GM23338 (cell line): Measurements from ENCODE around the gene SGPP1.

Source experiments
- CREB1 ChIP-seq: fragments of 250-450 bp; sonication (Bioruptor Pico); IDR thresholded peaks from 2 replicates; pipeline ENCODE4 v1.5.0; 2020; ENCODE audit warnings: low read depth, mild to moderate bottlenecking, moderate library complexity
- EZH2 ChIP-seq: fragments of 200-600 bp; sonication (generic); IDR thresholded peaks from one replicate; pipeline ENCODE4 v1.8.0; 2017; ENCODE audit warnings: antibody characterized with exemption, mild to moderate bottlenecking, low read depth; ENCODE audit not compliant: unreplicated experiment
- POLR2AphosphoS5 ChIP-seq: IDR thresholded peaks from 2 replicates; pipeline ENCODE4 v1.6.1; 2016; ENCODE audit warnings: antibody characterized with exemption, low read depth
- TF ChIP-seq, protein P1 (sequence below), 2 experiments: fragments of 200-600 bp in 1 of 2; sonication (generic) in 1 of 2; conservative IDR thresholded peaks; 2 replicates each; pipeline versions ENCODE4 v1.5.1 to v1.6.1; 2016 to 2017; ENCODE audit warnings: antibody characterized with exemption in 2 of 2, low read depth in 2 of 2, mild to moderate bottlenecking in 2 of 2, moderate library complexity in 1 of 2
- TF ChIP-seq, protein P2 (sequence below): IDR thresholded peaks from one replicate; pipeline ENCODE4 v1.6.1; 2018; ENCODE audit warnings: antibody characterized with exemption; ENCODE audit not compliant: unreplicated experiment

DNA sequence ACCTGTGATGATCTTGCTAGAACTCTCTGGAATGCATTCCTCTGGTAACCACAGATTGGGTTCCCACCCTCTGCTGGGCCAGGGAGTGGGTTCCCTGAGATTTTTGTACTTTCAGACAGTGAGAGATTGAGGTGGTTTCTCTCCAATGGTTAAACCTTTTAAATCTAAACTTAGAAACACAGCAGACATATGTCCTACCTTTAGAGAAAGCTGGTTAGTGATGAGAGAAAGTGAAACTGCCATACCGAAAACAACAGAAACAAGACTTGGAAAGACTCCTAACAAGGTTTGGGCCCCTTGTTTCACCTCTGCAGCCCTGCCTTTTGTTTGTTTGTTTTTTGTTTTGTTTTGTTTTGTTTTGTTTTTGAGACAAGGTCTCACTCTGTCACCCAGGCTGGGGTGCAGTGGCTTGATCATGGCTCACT, 9.7 kb upstream of the SGPP1 start:
- TF ChIP-seq EZH2 (no peak), CREB1 (CRISPR knock-in tag) (no peak), POLR2AphosphoS5 (no peak)
- TF ChIP-seq, protein P1, sequence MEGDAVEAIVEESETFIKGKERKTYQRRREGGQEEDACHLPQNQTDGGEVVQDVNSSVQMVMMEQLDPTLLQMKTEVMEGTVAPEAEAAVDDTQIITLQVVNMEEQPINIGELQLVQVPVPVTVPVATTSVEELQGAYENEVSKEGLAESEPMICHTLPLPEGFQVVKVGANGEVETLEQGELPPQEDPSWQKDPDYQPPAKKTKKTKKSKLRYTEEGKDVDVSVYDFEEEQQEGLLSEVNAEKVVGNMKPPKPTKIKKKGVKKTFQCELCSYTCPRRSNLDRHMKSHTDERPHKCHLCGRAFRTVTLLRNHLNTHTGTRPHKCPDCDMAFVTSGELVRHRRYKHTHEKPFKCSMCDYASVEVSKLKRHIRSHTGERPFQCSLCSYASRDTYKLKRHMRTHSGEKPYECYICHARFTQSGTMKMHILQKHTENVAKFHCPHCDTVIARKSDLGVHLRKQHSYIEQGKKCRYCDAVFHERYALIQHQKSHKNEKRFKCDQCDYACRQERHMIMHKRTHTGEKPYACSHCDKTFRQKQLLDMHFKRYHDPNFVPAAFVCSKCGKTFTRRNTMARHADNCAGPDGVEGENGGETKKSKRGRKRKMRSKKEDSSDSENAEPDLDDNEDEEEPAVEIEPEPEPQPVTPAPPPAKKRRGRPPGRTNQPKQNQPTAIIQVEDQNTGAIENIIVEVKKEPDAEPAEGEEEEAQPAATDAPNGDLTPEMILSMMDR (conservative IDR thresholded peaks at IDR 0.05; ENCODE audit: low read depth in 2 of 2): no peak
- TF ChIP-seq, protein P2, sequence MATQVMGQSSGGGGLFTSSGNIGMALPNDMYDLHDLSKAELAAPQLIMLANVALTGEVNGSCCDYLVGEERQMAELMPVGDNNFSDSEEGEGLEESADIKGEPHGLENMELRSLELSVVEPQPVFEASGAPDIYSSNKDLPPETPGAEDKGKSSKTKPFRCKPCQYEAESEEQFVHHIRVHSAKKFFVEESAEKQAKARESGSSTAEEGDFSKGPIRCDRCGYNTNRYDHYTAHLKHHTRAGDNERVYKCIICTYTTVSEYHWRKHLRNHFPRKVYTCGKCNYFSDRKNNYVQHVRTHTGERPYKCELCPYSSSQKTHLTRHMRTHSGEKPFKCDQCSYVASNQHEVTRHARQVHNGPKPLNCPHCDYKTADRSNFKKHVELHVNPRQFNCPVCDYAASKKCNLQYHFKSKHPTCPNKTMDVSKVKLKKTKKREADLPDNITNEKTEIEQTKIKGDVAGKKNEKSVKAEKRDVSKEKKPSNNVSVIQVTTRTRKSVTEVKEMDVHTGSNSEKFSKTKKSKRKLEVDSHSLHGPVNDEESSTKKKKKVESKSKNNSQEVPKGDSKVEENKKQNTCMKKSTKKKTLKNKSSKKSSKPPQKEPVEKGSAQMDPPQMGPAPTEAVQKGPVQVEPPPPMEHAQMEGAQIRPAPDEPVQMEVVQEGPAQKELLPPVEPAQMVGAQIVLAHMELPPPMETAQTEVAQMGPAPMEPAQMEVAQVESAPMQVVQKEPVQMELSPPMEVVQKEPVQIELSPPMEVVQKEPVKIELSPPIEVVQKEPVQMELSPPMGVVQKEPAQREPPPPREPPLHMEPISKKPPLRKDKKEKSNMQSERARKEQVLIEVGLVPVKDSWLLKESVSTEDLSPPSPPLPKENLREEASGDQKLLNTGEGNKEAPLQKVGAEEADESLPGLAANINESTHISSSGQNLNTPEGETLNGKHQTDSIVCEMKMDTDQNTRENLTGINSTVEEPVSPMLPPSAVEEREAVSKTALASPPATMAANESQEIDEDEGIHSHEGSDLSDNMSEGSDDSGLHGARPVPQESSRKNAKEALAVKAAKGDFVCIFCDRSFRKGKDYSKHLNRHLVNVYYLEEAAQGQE: no peak
